ENCODE results near the gene PHF5A. TPM values are rescaled to one million over a fixed set of nuclear protein-coding genes. Genes with fewer than 3 reads are reported as not detected.
A peak's percentile ranks its signal among the peaks of the same experiment; 100 is the strongest.
"Not testable (repeated sequence)": the region's sequence is repeated elsewhere in the genome, so short reads cannot be mapped to it uniquely, and the experiment has no call there.

Gene PHF5A
- total RNA-seq, 1 donor from 2014 or later: 32.9 TPM

GRCh38 chr22:41470886-41471285 is 2.4 kb upstream of the PHF5A start:
- no peak for TF ChIP-seq CTCF (IDR thresholded peaks at IDR 0.05)
- ATAC-seq: no peak
- DNase-seq: no peak
- no peak overlapping the region for H3K27ac ChIP-seq
- no peaks in the 10 kb centered on the region for H3K27me3 ChIP-seq
- H3K36me3 ChIP-seq: peaks cover 17% of the 10 kb centered on the region
- H3K9me3 ChIP-seq: no peaks in the 10 kb centered on the region
- no peak overlapping the region for H3K4me3 ChIP-seq
- peaks cover 18% of the 10 kb centered on the region for H3K4me1 ChIP-seq
- intact Hi-C loops (cut with DNase I): no loop called here

- peak overlapping the region; percentile 99 for H3K27ac ChIP-seq
- H3K27me3 ChIP-seq: no peaks in the 10 kb centered on the region
- DNase-seq: no peak
- no peak for TF ChIP-seq CTCF (IDR thresholded peaks at IDR 0.05)
- peaks cover 33% of the 10 kb centered on the region for H3K36me3 ChIP-seq
- peaks cover 18% of the 10 kb centered on the region for H3K4me1 ChIP-seq
- intact Hi-C loops (cut with DNase I): no loop called here
- peak; percentile 44 for ATAC-seq
- H3K4me3 ChIP-seq: peak overlapping the region; percentile 99
- no peaks in the 10 kb centered on the region for H3K9me3 ChIP-seq
These were observed 843 bp upstream of the PHF5A start for GRCh38 chr22:41469218-41469851.

GRCh38 chr22:41461901-41462300 is 6.6 kb downstream of the PHF5A start:
- Histone ChIP-seq H3K4me1 (no peaks in the 10 kb centered on the region), H3K36me3 (peaks cover 83% of the 10 kb centered on the region), H3K27me3 (no peaks in the 10 kb centered on the region), H3K9me3 (no peaks in the 10 kb centered on the region), H3K4me3 (no peak overlapping the region), H3K27ac (no peak overlapping the region)
- DNase-seq: no peak
- intact Hi-C loops (cut with DNase I): no loop called here
- ATAC-seq: no peak
- TF ChIP-seq CTCF (IDR thresholded peaks at IDR 0.05): no peak

- H3K27ac ChIP-seq; DNase-seq; H3K9me3 ChIP-seq; intact Hi-C loops (cut with DNase I); H3K4me3 ChIP-seq; H3K4me1 ChIP-seq; H3K27me3 ChIP-seq; ATAC-seq: not testable (repeated sequence)
- H3K36me3 ChIP-seq: peaks cover 65% of the 10 kb centered on the region
These were observed 8.4 kb downstream of the PHF5A start for GRCh38 chr22:41460071-41460470.

GRCh38 chr22:41459431-41459830 is 9.1 kb downstream of the PHF5A start:
- no peak for TF ChIP-seq CTCF (IDR thresholded peaks at IDR 0.05)
- no peak overlapping the region for H3K4me3 ChIP-seq
- no peaks in the 10 kb centered on the region for H3K4me1 ChIP-seq
- DNase-seq (no peak), ATAC-seq (no peak)
- H3K36me3 ChIP-seq: peaks cover 58% of the 10 kb centered on the region
- no peaks in the 10 kb centered on the region for H3K9me3 ChIP-seq
- no peaks in the 10 kb centered on the region for H3K27me3 ChIP-seq
- intact Hi-C loops (cut with DNase I): no loop called here
- no peak overlapping the region for H3K27ac ChIP-seq

GRCh38 chr22:41458161-41458728 is 10.2 kb downstream of the PHF5A start:
- Histone ChIP-seq H3K27ac (no peak overlapping the region), H3K9me3 (no peaks in the 10 kb centered on the region), H3K27me3 (no peaks in the 10 kb centered on the region), H3K4me1 (no peaks in the 10 kb centered on the region), H3K4me3 (no peak overlapping the region), H3K36me3 (peaks cover 48% of the 10 kb centered on the region)
- TF ChIP-seq CTCF (IDR thresholded peaks at IDR 0.05): no peak
- DNase-seq (no peak), ATAC-seq (no peak)
- intact Hi-C loops (cut with DNase I): no loop called here
